Measurements from ENCODE around the gene DCTN3.

Gene DCTN3

GRCh38 chr9:34647084-34647403 lies 26.7 kb upstream of the DCTN3 start:
- TF ChIP-seq CEBPB (IDR thresholded peaks at IDR 0.05) (no peak), RAD21 (IDR thresholded peaks at IDR 0.05; ENCODE audit: low read depth) (no peak), TEAD4 (IDR thresholded peaks at IDR 0.05) (no peak), USF1 (IDR thresholded peaks at IDR 0.05) (no peak), REST (IDR thresholded peaks at IDR 0.05; ENCODE audit: low read depth) (no peak), FOXM1 (IDR thresholded peaks at IDR 0.05; ENCODE audit: borderline replicate concordance, low read depth) (no peak), ZBTB7A (IDR thresholded peaks at IDR 0.05; ENCODE audit: low read depth) (no peak), NFIC (IDR thresholded peaks at IDR 0.05) (no peak), TCF12 (IDR thresholded peaks at IDR 0.05; ENCODE audit: low read depth) (no peak), CREB1 (IDR thresholded peaks at IDR 0.05; ENCODE audit: low read depth) (no peak), YY1 (IDR thresholded peaks at IDR 0.05; ENCODE audit: low read depth) (no peak), EP300 (IDR thresholded peaks at IDR 0.05; ENCODE audit: borderline replicate concordance) (no peak), EGR1 (IDR thresholded peaks at IDR 0.05) (no peak), MAX (IDR thresholded peaks at IDR 0.05) (no peak), TAF1 (IDR thresholded peaks at IDR 0.05; ENCODE audit: low read depth) (no peak)

GRCh38 chr9:34646211-34647083 lies 26.2 kb upstream of the DCTN3 start, which contains the start of gene GALT:
Gene GALT (plus strand): TSS chr9:34646675. CDS start chr9:34646705, 30 bp downstream.
- TF ChIP-seq USF1 (IDR thresholded peaks at IDR 0.05) (peak; percentile 99), TAF1 (IDR thresholded peaks at IDR 0.05; ENCODE audit: low read depth) (peak; percentile 69), CEBPB (IDR thresholded peaks at IDR 0.05) (no peak), TEAD4 (IDR thresholded peaks at IDR 0.05) (peak; percentile 35; the same call in 1 of the 2 replicates), REST (IDR thresholded peaks at IDR 0.05; ENCODE audit: low read depth) (no peak), ZBTB7A (IDR thresholded peaks at IDR 0.05; ENCODE audit: low read depth) (peak; percentile 72; the same call in 1 of the 2 replicates), TCF12 (IDR thresholded peaks at IDR 0.05; ENCODE audit: low read depth) (peak; percentile 61; the same call in 1 of the 2 replicates), EP300 (IDR thresholded peaks at IDR 0.05; ENCODE audit: borderline replicate concordance) (no peak), FOXM1 (IDR thresholded peaks at IDR 0.05; ENCODE audit: borderline replicate concordance, low read depth) (no peak), YY1 (IDR thresholded peaks at IDR 0.05; ENCODE audit: low read depth) (0 out of 2 replicates have a peak, but pooled peaks have one; percentile 19), RAD21 (IDR thresholded peaks at IDR 0.05; ENCODE audit: low read depth) (no peak), MAX (IDR thresholded peaks at IDR 0.05) (peak; percentile 78), EGR1 (IDR thresholded peaks at IDR 0.05) (no peak), CREB1 (IDR thresholded peaks at IDR 0.05; ENCODE audit: low read depth) (no peak), NFIC (IDR thresholded peaks at IDR 0.05) (peak; percentile 54)

- no peak for TF ChIP-seq YY1 (IDR thresholded peaks at IDR 0.05; ENCODE audit: low read depth)
- no peak for TF ChIP-seq USF1 (IDR thresholded peaks at IDR 0.05)
- no peak for TF ChIP-seq TAF1 (IDR thresholded peaks at IDR 0.05; ENCODE audit: low read depth)
- TF ChIP-seq RAD21 (IDR thresholded peaks at IDR 0.05; ENCODE audit: low read depth): no peak
- no peak for TF ChIP-seq EGR1 (IDR thresholded peaks at IDR 0.05)
- no peak for TF ChIP-seq CEBPB (IDR thresholded peaks at IDR 0.05)
- TF ChIP-seq FOXM1 (IDR thresholded peaks at IDR 0.05; ENCODE audit: borderline replicate concordance, low read depth): no peak
- no peak for TF ChIP-seq EP300 (IDR thresholded peaks at IDR 0.05; ENCODE audit: borderline replicate concordance)
- TF ChIP-seq ZBTB7A (IDR thresholded peaks at IDR 0.05; ENCODE audit: low read depth): no peak
- no peak for TF ChIP-seq TEAD4 (IDR thresholded peaks at IDR 0.05)
- TF ChIP-seq MAX (IDR thresholded peaks at IDR 0.05): no peak
- no peak for TF ChIP-seq NFIC (IDR thresholded peaks at IDR 0.05)
- no peak for TF ChIP-seq TCF12 (IDR thresholded peaks at IDR 0.05; ENCODE audit: low read depth)
- no peak for TF ChIP-seq REST (IDR thresholded peaks at IDR 0.05; ENCODE audit: low read depth)
- TF ChIP-seq CREB1 (IDR thresholded peaks at IDR 0.05; ENCODE audit: low read depth): no peak
These were observed 24.5 kb upstream of the DCTN3 start for GRCh38 chr9:34644766-34645314.

Data from Ishikawa (cell line).